ENCODE data around the gene CD37. TPM values are rescaled to one million over a fixed set of nuclear protein-coding genes. Genes with fewer than 3 reads are reported as not detected.
"Not testable (repeated sequence)": the region's sequence is repeated elsewhere in the genome, so short reads cannot be mapped to it uniquely, and the experiment has no call there.

The CD37 gene
- total and polyA plus RNA-seq, 10 of the 15 experiments (the other 5 are each of a cell fraction or from before 2014, with no cell fraction given): 34.1 to 359 (median 108) TPM

- DNase-seq (ENCODE audit: low read depth, low spot score); H3K4me3 ChIP-seq; SMC1A ChIA-PET (ENCODE audit: uncharacterized antibody, unreplicated experiment); intact Hi-C loops (cut with micrococcal nuclease; ENCODE audit: unreplicated experiment); H3K27me3 ChIP-seq (replicated peaks in 1 of 2; ENCODE audit: control insufficient read depth in 2 of 2, insufficient read depth in 2 of 2, low read length in 1 of 2); H3K27ac ChIP-seq (ENCODE audit: control insufficient read depth, insufficient read depth); H3K36me3 ChIP-seq (ENCODE audit: control insufficient read depth in 2 of 2, insufficient read depth in 2 of 2, low read length in 1 of 2); in situ Hi-C loops (cut with MboI); ATAC-seq; H3K9ac ChIP-seq (ENCODE audit: control insufficient read depth, insufficient read depth, low read length); FAIRE-seq; H3K4me2 ChIP-seq (ENCODE audit: control insufficient read depth, insufficient read depth); H3K79me2 ChIP-seq (ENCODE audit: control insufficient read depth, insufficient read depth, low read length); H2AFZ ChIP-seq (ENCODE audit: control insufficient read depth, low read depth, low read length); H3K4me1 ChIP-seq (ENCODE audit: control insufficient read depth, insufficient read depth, low read length); H4K20me1 ChIP-seq (ENCODE audit: control insufficient read depth, insufficient read depth); H3K9me3 ChIP-seq (replicated peaks; ENCODE audit: control insufficient read depth, insufficient read depth, low read length); BruUV-seq (replicated peaks); POLR2A ChIA-PET: not testable (repeated sequence)
- RAD21 ChIA-PET (ENCODE audit: unreplicated experiment): interaction anchor here (1.2 kb wide), 1 partner anchor 128 kb away, joined by 3 read pairs; no protein-coding TSS in a partner anchor
- 55% methylated on average over 4 of the region's 4 CpGs for WGBS (ENCODE audit: insufficient coverage, insufficient replicate concordance, low lambda C conversion rate, missing lambda C conversion rate)
- CTCF ChIA-PET: interaction anchor here (1.0 to 1.6 kb wide), 2 partner anchors 13 to 185 kb away, joined by 3 to 4 read pairs; no protein-coding TSS in a partner anchor
Observed at GRCh38 chr19:49288205-49288604, 47.0 kb upstream of the CD37 start.

GRCh38 chr19:49289286-49289685 lies 45.9 kb upstream of the CD37 start:
- H3K27me3 ChIP-seq (replicated peaks in 1 of 2; ENCODE audit: control insufficient read depth in 2 of 2, insufficient read depth in 2 of 2, low read length in 1 of 2); H3K27ac ChIP-seq (ENCODE audit: control insufficient read depth, insufficient read depth); H3K4me1 ChIP-seq (ENCODE audit: control insufficient read depth, insufficient read depth, low read length); BruUV-seq (replicated peaks); H3K4me3 ChIP-seq; SMC1A ChIA-PET (ENCODE audit: uncharacterized antibody, unreplicated experiment); in situ Hi-C loops (cut with MboI); intact Hi-C loops (cut with micrococcal nuclease; ENCODE audit: unreplicated experiment); H3K9me3 ChIP-seq (replicated peaks; ENCODE audit: control insufficient read depth, insufficient read depth, low read length); H3K9ac ChIP-seq (ENCODE audit: control insufficient read depth, insufficient read depth, low read length); H2AFZ ChIP-seq (ENCODE audit: control insufficient read depth, low read depth, low read length); DNase-seq (ENCODE audit: low read depth, low spot score); H3K79me2 ChIP-seq (ENCODE audit: control insufficient read depth, insufficient read depth, low read length); H3K36me3 ChIP-seq (ENCODE audit: control insufficient read depth in 2 of 2, insufficient read depth in 2 of 2, low read length in 1 of 2); ATAC-seq; FAIRE-seq; H3K4me2 ChIP-seq (ENCODE audit: control insufficient read depth, insufficient read depth); H4K20me1 ChIP-seq (ENCODE audit: control insufficient read depth, insufficient read depth): not testable (repeated sequence)
- ChIA-PET CTCF (interaction anchor here (1.0 to 1.6 kb wide), 2 partner anchors 12 to 184 kb away, joined by 3 to 4 read pairs; no protein-coding TSS in a partner anchor), POLR2A (interaction anchor here (0.8 kb wide), 1 partner anchor 12 kb away, joined by 3 read pairs; no protein-coding TSS in a partner anchor), RAD21 (ENCODE audit: unreplicated experiment) (interaction anchor here (1.2 kb wide), 1 partner anchor 127 kb away, joined by 3 read pairs; no protein-coding TSS in a partner anchor)
- 0% methylated on average over 2 of the region's 2 CpGs for WGBS (ENCODE audit: insufficient coverage, insufficient replicate concordance, low lambda C conversion rate, missing lambda C conversion rate)

Measured in GM12878 (cell line).